ENCODE data around the gene ENOX1. TPM values are rescaled to one million over a fixed set of nuclear protein-coding genes. Genes with fewer than 3 reads are reported as not detected.

The ENOX1 gene
- total and polyA plus RNA-seq, 8 donors = 0.23 to 2.0 (median 0.94) TPM

- no peak overlapping the region for H3K27ac ChIP-seq
- no peaks in the 10 kb centered on the region for H3K9me3 ChIP-seq
- H3K27me3 ChIP-seq = no peaks in the 10 kb centered on the region
- WGBS, 2 donors = 68% methylated on average over 1 of the region's 1 CpG
- TF ChIP-seq, protein P1, sequence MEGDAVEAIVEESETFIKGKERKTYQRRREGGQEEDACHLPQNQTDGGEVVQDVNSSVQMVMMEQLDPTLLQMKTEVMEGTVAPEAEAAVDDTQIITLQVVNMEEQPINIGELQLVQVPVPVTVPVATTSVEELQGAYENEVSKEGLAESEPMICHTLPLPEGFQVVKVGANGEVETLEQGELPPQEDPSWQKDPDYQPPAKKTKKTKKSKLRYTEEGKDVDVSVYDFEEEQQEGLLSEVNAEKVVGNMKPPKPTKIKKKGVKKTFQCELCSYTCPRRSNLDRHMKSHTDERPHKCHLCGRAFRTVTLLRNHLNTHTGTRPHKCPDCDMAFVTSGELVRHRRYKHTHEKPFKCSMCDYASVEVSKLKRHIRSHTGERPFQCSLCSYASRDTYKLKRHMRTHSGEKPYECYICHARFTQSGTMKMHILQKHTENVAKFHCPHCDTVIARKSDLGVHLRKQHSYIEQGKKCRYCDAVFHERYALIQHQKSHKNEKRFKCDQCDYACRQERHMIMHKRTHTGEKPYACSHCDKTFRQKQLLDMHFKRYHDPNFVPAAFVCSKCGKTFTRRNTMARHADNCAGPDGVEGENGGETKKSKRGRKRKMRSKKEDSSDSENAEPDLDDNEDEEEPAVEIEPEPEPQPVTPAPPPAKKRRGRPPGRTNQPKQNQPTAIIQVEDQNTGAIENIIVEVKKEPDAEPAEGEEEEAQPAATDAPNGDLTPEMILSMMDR (IDR thresholded peaks at IDR 0.05) = no peak
- FAIRE-seq (no peak), ATAC-seq (no peak), DNase-seq (no peak)
- H3K4me1 ChIP-seq = no peaks in the 10 kb centered on the region
- H3K36me3 ChIP-seq = no peaks in the 10 kb centered on the region
- intact Hi-C loops (cut with DNase I) = no loop called here
- no peak overlapping the region for H3K4me3 ChIP-seq
Observed at GRCh38 chr13:43758834-43759233, 27.9 kb downstream of the ENOX1 start.

GRCh38 chr13:43757266-43757665 is 29.5 kb downstream of the ENOX1 start:
- intact Hi-C loops (cut with DNase I) = no loop called here

DNA sequence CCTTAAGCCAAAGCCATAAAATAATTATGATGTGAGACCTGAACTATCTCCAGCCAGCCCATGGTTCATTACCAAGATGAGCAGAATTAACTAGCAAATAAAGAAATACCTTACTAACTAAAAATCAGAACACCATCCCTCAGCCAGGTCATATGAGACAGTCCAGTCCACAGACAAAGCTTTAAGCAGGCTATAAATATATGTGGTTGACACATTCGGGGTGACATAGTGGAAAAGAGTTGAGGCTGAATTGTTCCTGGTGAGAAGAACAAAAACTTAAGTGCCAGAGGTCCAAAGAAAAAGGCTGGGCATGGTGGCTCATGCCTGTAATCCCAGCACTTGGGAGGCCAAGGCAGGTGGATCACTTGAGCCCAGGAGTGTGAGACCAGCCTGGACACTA is 30.9 kb downstream of the ENOX1 start:
- 53 to 55% methylated on average over 1 of the region's 1 CpG for WGBS, 2 donors
- FAIRE-seq (no peak), DNase-seq (no peak), ATAC-seq (no peak)
- Histone ChIP-seq H3K9me3 (no peaks in the 10 kb centered on the region), H3K36me3 (no peaks in the 10 kb centered on the region), H3K4me1 (no peaks in the 10 kb centered on the region), H3K27me3 (no peaks in the 10 kb centered on the region), H3K4me3 (no peak overlapping the region), H3K27ac (no peak overlapping the region)
- TF ChIP-seq, protein P1 (IDR thresholded peaks at IDR 0.05) = no peak
- intact Hi-C loops (cut with DNase I) = no loop called here

More at GRCh38 chr13:43757266-43757665, 29.5 kb downstream of the ENOX1 start:
- no peak for DNase-seq
- Histone ChIP-seq H3K27ac (no peak overlapping the region), H3K4me1 (no peaks in the 10 kb centered on the region), H3K4me3 (no peak overlapping the region), H3K9me3 (no peaks in the 10 kb centered on the region), H3K36me3 (no peaks in the 10 kb centered on the region), H3K27me3 (no peaks in the 10 kb centered on the region)
- ATAC-seq = no peak
- 77 to 80% methylated on average over 1 of the region's 1 CpG for WGBS, 2 donors
- FAIRE-seq = no peak
- TF ChIP-seq, protein P1 (IDR thresholded peaks at IDR 0.05) = no peak

- ATAC-seq = no peak
- H3K4me1 ChIP-seq = no peaks in the 10 kb centered on the region
- no peaks in the 10 kb centered on the region for H3K27me3 ChIP-seq
- intact Hi-C loops (cut with DNase I) = no loop called here
- TF ChIP-seq, protein P1 (IDR thresholded peaks at IDR 0.05) = no peak
- FAIRE-seq = no peak
- H3K4me3 ChIP-seq = no peak overlapping the region
- no peaks in the 10 kb centered on the region for H3K36me3 ChIP-seq
- no peaks in the 10 kb centered on the region for H3K9me3 ChIP-seq
- no peak overlapping the region for H3K27ac ChIP-seq
- 57 to 73% methylated on average over 3 of the region's 3 CpGs for WGBS, 2 donors
- DNase-seq = no peak
Observed at GRCh38 chr13:43751624-43752023, 35.1 kb downstream of the ENOX1 start.

DNA sequence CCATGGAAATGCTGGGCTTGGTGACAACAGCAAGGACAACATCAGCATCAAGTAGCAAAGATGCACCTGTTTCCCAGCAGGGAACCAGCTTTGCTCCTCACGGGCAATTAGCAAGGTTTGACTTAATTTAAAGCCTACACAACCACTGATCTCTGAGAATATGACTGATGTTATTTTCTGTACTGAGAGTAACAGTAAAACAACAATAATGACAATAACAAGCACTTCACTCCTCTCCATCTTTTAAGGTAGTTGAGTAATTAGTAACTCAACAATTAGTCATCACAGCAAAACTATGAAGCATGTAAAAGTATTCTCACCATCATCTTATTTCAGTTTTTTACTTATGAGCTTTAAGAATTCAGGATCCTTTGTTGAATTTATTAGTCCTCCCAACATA is 37.3 kb downstream of the ENOX1 start:
- TF ChIP-seq, protein P1 (IDR thresholded peaks at IDR 0.05) = no peak
- Histone ChIP-seq H3K9me3 (no peaks in the 10 kb centered on the region), H3K4me3 (no peak overlapping the region), H3K27me3 (no peaks in the 10 kb centered on the region), H3K4me1 (no peaks in the 10 kb centered on the region), H3K27ac (no peak overlapping the region), H3K36me3 (no peaks in the 10 kb centered on the region)
- FAIRE-seq (no peak), ATAC-seq (no peak), DNase-seq (no peak)
- intact Hi-C loops (cut with DNase I) = no loop called here
- 38 to 49% methylated on average over 1 of the region's 1 CpG for WGBS, 2 donors
